ENCODE measurements around the gene GALNT5.

DNA sequence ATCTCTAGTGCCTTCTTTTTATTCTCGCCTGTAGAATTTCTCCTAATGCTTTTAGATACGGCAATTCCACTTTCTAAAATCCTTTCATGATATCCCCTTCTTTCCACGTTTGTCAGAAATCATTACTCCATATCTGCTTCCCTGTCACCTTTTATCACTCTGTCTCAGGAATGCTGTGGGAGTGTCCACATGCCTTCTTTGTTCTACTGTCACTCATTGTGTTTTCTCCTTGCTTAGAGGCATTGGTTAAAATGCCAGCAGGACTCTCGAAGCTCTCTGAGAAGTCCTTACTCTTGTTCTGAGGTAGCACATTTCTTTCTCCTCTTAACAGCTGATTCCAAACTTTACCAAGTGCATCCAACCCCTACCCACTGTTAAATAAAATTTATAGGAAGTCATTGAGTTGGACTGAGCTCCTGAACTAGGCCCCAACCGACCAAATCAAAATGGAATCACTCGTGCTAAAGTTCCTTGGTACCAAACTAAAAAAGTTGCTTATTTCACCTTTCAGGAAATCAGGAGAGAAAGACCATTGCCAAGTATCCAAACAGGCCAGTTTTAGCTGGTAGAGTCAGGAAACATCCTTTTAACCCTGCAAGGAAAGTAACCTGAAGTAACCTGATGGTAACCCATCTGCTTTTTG lies 10.6 kb upstream of the GALNT5 start:
- no peak for TF ChIP-seq POLR2A (IDR thresholded peaks at IDR 0.05)
- TF ChIP-seq, protein P1, sequence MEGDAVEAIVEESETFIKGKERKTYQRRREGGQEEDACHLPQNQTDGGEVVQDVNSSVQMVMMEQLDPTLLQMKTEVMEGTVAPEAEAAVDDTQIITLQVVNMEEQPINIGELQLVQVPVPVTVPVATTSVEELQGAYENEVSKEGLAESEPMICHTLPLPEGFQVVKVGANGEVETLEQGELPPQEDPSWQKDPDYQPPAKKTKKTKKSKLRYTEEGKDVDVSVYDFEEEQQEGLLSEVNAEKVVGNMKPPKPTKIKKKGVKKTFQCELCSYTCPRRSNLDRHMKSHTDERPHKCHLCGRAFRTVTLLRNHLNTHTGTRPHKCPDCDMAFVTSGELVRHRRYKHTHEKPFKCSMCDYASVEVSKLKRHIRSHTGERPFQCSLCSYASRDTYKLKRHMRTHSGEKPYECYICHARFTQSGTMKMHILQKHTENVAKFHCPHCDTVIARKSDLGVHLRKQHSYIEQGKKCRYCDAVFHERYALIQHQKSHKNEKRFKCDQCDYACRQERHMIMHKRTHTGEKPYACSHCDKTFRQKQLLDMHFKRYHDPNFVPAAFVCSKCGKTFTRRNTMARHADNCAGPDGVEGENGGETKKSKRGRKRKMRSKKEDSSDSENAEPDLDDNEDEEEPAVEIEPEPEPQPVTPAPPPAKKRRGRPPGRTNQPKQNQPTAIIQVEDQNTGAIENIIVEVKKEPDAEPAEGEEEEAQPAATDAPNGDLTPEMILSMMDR (IDR thresholded peaks at IDR 0.05), result no peak
